ENCODE data around the gene KCNK7.

GRCh38 chr11:65586676-65587075 lies 8.9 kb downstream of the KCNK7 start:
- TF ChIP-seq POLR2A (IDR thresholded peaks at IDR 0.05; ENCODE audit: low read depth, low read length) (no peak), CTCF (IDR thresholded peaks at IDR 0.05; ENCODE audit: extremely low read depth in 1 of 2, insufficient read depth in 1 of 2, low read depth in 1 of 2, low read length in 2 of 2) (no peak), POLR2AphosphoS5 (IDR thresholded peaks at IDR 0.05; ENCODE audit: insufficient read depth, low read depth, low read length) (no peak), GATA2 (IDR thresholded peaks at IDR 0.05; ENCODE audit: insufficient read depth, insufficient read length, low read depth, low read length) (no peak), JUN (IDR thresholded peaks at IDR 0.05; ENCODE audit: borderline replicate concordance, insufficient read depth, insufficient read length, low read depth) (no peak), MYC (IDR thresholded peaks at IDR 0.05; ENCODE audit: low read depth, low read length) (no peak), EZH2 (IDR thresholded peaks at IDR 0.05; ENCODE audit: borderline replicate concordance, low read depth, low read length, severe bottlenecking) (no peak)

All from endothelial cell of umbilical vein (primary cell).